Kidney (tissue), 14 donors: ENCODE data around the gene KCNT1. TPM values are rescaled to one million over a fixed set of nuclear protein-coding genes. Genes with fewer than 3 reads are reported as not detected.

Experiments used
- DNase-seq, 5 donors: peaks; one replicate each; pipeline ENCODE4 v3.0.0-alpha.2; 2013 to 2020
- FAIRE-seq: peaks from 2 replicates; lab custom pipeline; 2012; peaks lifted over from hg19 to GRCh38; lab: Jason Lieb, UNC
- H3K27ac ChIP-seq, 2 donors: one replicate each; pipeline ENCODE4 v1.7.0; 2013; ENCODE audit warnings: low read depth in 2 of 2, low read length in 2 of 2, inconsistent platforms in 1 of 2
- H3K27me3 ChIP-seq: one replicate; pipeline ENCODE4 v1.7.1; 2013; ENCODE audit warnings: low read length, inconsistent platforms; ENCODE audit not compliant: control insufficient read depth, insufficient read depth
- H3K36me3 ChIP-seq, 3 donors: one replicate each; pipeline versions ENCODE4 v1.7.0 to v1.7.1; 2013; ENCODE audit warnings: low read length in 3 of 3, control low read depth in 1 of 3, inconsistent platforms in 1 of 3; ENCODE audit not compliant: insufficient read depth in 3 of 3, control insufficient read depth in 2 of 3
- H3K4me1 ChIP-seq, 3 donors: one replicate each; pipeline versions ENCODE4 v1.7.0 to v1.7.1; 2013; ENCODE audit warnings: low read length in 3 of 3, inconsistent platforms in 1 of 3, low read depth in 1 of 3; ENCODE audit not compliant: control insufficient read depth in 2 of 3, insufficient read depth in 2 of 3
- H3K4me3 ChIP-seq, 3 donors: one replicate each; pipeline versions ENCODE4 v1.7.0 to v1.8.1; 2013; ENCODE audit warnings: low read length in 3 of 3, control low read depth in 1 of 3, inconsistent platforms in 1 of 3
- H3K9ac ChIP-seq, 3 donors: one replicate each; pipeline versions ENCODE4 v1.7.0 to v1.7.1; 2013; ENCODE audit warnings: low read length in 3 of 3, control low read depth in 1 of 3, inconsistent platforms in 1 of 3
- H3K9me3 ChIP-seq, 3 donors: one replicate each; pipeline versions ENCODE4 v1.7.0 to v1.7.1; 2013; ENCODE audit warnings: low read length in 3 of 3, control low read depth in 1 of 3, inconsistent platforms in 1 of 3; ENCODE audit not compliant: control insufficient read depth in 2 of 3, insufficient read depth in 1 of 3
- intact Hi-C: fragments of 100-400 bp; cut with DNase I; formaldehyde crosslinking; loops from one replicate; pipeline ENCODE4 v1.11.1; 2022
- polyA plus RNA-seq: library from polyadenylated mRNA; stranded (reverse); fragments of 350-450 nt; fragmentation: Illumina TruSeq; extraction: RNeasy Lipid Tissue Mini Kit (QIAGEN cat#74804); gene quantifications from one replicate; pipeline ENCODE4 v1.2.3, GENCODE V29; 2014; ENCODE audit warnings: low read depth, low replicate concordance; ENCODE audit not compliant: insufficient read depth
- total RNA-seq: library from RNA; stranded (reverse); fragmentation: NEBNext Ultra II Directional; extraction: Animal tissue kit (Norgen Biotek cat#: 25700); gene quantifications from one replicate; pipeline ENCODE4 v1.2.1, GENCODE V29; 2021
- TF ChIP-seq, protein P1 (sequence below): IDR thresholded peaks from 3 replicates; pipeline ENCODE4 v1.5.1; 2012; ENCODE audit warnings: mild to moderate bottlenecking, moderate library complexity, borderline replicate concordance; ENCODE audit not compliant: insufficient read depth; ENCODE audit errors: extremely low read depth
- donor health status: control.
- donor health status: control.
- donor health status: control.
- donor health status: control.
- donor health status: control.
- donor health status: DM: yes; HTN: yes; CAD: no.
- donor health status: Normal renal cell carcinoma (clear cell type).

The KCNT1 gene
- total and polyA plus RNA-seq, 2 donors from 2014 or later: 0.15 TPM; not detected in 1

GRCh38 chr9:135792268-135793128 is 90.5 kb downstream of the KCNT1 start:
- intact Hi-C loops: no loop called here
- no peak for FAIRE-seq
- Histone ChIP-seq H3K36me3 (no peaks in the 10 kb centered on the region), H3K9me3 (no peaks in the 10 kb centered on the region), H3K4me1 (no peaks in the 10 kb centered on the region), H3K4me3 (no peak overlapping the region), H3K9ac (no peak overlapping the region), H3K27me3 (no peaks in the 10 kb centered on the region), H3K27ac (no peak overlapping the region)
- TF ChIP-seq, protein P1, sequence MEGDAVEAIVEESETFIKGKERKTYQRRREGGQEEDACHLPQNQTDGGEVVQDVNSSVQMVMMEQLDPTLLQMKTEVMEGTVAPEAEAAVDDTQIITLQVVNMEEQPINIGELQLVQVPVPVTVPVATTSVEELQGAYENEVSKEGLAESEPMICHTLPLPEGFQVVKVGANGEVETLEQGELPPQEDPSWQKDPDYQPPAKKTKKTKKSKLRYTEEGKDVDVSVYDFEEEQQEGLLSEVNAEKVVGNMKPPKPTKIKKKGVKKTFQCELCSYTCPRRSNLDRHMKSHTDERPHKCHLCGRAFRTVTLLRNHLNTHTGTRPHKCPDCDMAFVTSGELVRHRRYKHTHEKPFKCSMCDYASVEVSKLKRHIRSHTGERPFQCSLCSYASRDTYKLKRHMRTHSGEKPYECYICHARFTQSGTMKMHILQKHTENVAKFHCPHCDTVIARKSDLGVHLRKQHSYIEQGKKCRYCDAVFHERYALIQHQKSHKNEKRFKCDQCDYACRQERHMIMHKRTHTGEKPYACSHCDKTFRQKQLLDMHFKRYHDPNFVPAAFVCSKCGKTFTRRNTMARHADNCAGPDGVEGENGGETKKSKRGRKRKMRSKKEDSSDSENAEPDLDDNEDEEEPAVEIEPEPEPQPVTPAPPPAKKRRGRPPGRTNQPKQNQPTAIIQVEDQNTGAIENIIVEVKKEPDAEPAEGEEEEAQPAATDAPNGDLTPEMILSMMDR: no peak
- no peak for DNase-seq

GRCh38 chr9:135793221-135794056 is 91.5 kb downstream of the KCNT1 start:
- DNase-seq: no peak
- no peak for FAIRE-seq
- no peak overlapping the region for H3K4me3 ChIP-seq
- TF ChIP-seq, protein P1: no peak
- no peak overlapping the region for H3K9ac ChIP-seq
- H3K4me1 ChIP-seq: no peaks in the 10 kb centered on the region
- intact Hi-C loops: no loop called here
- no peaks in the 10 kb centered on the region for H3K27me3 ChIP-seq
- H3K36me3 ChIP-seq: no peaks in the 10 kb centered on the region
- H3K27ac ChIP-seq: no peak overlapping the region
- no peaks in the 10 kb centered on the region for H3K9me3 ChIP-seq

- H3K27ac ChIP-seq: no peak overlapping the region
- DNase-seq (no peak), FAIRE-seq (no peak)
- no peaks in the 10 kb centered on the region for H3K9me3 ChIP-seq
- intact Hi-C loops: no loop called here
- H3K4me3 ChIP-seq: no peak overlapping the region
- H3K36me3 ChIP-seq: no peaks in the 10 kb centered on the region
- TF ChIP-seq, protein P1: no peak
- no peaks in the 10 kb centered on the region for H3K4me1 ChIP-seq
- no peak overlapping the region for H3K9ac ChIP-seq
- no peaks in the 10 kb centered on the region for H3K27me3 ChIP-seq
These were observed 92.0 kb downstream of the KCNT1 start for GRCh38 chr9:135794057-135794335.
